ENCODE measurements around the gene LHFPL6.

The LHFPL6 gene

DNA sequence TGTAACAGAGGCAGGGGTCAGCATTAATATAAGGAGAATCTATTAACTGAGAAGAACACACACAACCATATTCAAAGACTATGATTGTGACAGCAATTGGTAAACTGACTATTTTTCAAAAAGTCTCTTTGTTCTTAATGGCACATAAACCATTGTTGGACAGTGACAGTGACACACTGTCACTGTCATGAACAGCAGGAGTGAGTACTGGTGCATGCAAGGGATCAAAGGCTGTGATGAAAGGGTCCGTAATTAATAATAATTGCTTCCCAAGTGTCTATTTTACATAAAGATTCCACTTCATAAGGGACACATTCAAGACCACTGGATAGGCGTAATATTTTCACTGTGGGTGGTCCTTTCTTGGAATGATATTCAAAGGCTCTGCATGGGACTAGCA is 50.7 kb downstream of the LHFPL6 start:
- no peak for DNase-seq

- DNase-seq: no peak
Observed at GRCh38 chr13:39550931-39551330, 52.1 kb downstream of the LHFPL6 start.

DNA sequence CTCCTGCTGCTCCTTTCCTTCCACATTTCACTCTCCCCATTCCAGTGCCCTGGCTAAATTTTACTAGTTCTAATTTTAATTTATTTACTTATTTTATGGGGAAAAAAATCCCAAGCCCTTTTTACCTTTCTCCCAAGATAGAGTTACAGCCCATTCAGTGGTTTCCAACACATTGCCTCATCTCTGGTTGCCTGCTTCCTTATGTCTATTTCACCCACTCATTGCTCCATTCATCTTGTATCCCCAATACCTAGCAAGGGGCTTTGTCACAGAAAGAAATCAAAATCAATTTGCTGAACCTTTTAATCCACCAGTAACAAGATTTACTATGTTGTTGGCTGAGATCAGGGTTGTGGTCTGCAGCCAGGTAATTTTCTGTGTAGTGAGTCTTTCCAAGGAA is 55.9 kb downstream of the LHFPL6 start:
- no peak for DNase-seq

GRCh38 chr13:39542361-39542760 is 60.6 kb downstream of the LHFPL6 start:
- no peak for DNase-seq

DNA sequence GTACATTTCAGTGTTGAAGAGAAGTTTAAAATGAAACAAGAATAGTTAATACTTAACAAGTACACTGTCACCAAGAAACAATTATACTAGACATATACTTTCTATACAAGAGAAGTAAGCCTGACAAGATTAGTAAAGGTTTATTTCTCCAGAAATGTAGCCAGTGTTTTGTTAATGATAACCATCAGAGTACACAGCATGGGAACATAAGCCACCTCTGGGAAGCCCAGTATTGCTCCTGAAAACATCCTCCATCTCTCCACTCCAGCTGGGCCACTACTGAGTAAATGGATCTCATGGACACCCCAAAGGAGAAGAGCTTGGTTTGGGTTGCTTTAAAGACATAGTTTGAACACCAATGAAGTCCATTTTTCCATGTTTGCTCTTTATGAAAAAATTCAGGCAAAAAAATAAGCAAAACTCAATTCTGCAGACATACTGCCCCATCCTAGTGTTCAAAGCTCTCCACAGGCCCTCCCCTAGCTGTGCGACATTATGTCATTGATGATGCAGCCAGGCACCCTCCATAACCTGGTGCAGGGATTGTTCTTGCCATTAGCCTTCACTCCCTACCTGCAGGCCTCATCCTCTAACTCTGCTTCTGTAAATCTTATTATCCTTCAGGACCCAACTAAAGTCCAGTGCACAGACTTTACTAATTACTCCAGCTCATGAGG is 61.9 kb downstream of the LHFPL6 start:
- DNase-seq: no peak

DNA sequence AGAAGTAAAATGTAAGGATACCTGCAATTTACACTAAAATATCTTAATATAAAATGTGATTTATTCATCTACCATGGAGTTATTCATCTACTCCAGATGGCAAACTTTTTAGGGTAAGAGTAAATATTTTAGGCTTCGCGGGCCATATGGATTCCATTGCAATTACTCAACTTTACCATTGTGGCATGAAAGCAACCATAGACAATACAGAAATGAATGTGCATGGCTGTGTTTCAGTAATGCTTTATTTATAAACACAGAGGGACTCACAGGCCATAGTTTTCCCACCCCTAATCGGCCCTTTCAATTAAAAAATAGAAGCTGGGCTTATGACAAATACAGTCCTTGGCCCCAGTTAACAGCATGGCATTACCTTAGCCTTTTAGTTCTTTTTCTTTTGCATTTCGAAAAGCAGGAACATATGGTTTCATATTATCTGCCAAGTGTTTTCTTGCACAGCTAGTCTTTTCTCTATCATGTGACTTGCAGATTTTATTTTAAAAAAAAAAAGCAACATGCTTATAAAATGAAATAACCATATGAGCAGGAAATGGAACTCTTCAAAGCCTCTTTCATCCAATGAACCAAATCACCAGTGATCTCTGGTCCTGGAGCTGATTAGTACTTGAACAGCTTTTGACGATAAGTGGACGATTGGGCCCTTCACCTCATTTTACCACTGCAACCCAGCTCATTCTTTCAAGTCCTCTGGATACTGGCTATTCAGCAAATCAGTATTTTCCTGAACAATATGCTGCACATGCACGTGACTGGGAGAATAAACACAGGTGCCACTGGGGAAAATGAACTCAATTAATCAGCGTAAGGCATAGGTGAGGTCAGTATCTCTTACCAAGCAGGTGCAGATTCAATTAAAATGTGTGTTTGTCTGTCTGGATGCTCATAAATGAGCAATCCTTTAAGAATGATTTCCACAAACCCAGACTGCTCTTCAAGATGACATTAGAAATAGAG is 63.9 kb downstream of the LHFPL6 start:
- DNase-seq: no peak

DNA sequence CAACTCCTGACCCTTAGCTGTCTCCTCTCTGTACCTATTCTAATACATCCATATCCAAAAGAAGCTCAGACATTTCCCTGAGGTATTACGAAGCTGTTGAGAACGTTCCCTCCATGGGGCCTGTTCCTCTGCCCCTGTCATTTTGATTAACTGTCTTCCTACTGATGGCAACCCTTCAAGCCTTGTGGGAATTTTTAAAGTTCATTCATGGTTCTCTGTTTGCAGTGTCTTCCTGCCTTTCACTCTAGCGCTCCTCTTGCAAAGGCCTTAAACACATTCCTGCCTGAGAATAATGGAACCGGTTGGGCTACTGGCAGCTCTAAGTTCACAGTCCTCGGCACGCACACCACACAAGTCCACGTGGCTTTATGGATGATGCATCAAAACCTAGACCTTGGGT is 66.1 kb downstream of the LHFPL6 start:
- DNase-seq: no peak

- DNase-seq: no peak
Observed at GRCh38 chr13:39536274-39536673, 66.7 kb downstream of the LHFPL6 start.

GRCh38 chr13:39533651-39534150 is 69.3 kb downstream of the LHFPL6 start:
- no peak for DNase-seq

DNA sequence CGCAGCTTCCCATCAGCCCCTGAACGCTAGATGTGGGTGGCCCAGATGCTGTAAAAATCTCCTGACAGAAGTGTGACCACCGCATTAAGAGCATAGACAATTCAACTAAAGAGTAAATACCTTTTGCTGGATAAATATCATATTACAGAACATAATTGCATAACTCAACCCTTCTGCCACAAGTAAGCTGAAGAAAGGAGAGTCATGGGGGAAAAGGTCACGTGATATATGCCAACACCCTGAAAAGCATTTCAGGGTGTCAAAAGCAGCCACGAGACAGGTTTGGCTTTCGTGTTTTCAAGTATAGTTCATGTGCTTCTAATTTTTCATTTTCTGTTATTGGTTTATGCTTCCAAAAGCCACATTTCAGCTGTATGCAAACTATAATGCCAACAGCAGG is 71.3 kb downstream of the LHFPL6 start:
- no peak for DNase-seq

DNA sequence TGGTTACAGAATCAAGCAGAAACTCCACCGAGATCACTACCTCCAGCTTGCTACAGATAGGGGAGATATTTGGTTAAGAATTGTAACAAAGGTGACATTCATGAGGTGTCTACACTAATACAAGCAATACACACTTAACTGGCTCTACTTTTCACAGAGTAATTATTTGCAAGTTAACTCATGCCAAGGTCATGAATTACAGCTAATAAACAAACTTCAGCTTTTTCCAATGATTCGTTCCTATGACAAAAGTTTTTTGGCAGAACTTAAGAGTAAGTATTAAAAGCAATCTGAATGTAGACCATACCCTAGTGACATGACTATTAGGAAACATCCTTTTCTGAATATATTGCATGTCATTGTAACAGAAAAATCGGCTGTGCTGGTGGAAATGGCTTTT is 72.1 kb downstream of the LHFPL6 start:
- DNase-seq: no peak

GRCh38 chr13:39528661-39528980 is 74.4 kb downstream of the LHFPL6 start:
- DNase-seq: no peak

GRCh38 chr13:39527961-39528660 is 74.9 kb downstream of the LHFPL6 start:
- DNase-seq: no peak

DNA sequence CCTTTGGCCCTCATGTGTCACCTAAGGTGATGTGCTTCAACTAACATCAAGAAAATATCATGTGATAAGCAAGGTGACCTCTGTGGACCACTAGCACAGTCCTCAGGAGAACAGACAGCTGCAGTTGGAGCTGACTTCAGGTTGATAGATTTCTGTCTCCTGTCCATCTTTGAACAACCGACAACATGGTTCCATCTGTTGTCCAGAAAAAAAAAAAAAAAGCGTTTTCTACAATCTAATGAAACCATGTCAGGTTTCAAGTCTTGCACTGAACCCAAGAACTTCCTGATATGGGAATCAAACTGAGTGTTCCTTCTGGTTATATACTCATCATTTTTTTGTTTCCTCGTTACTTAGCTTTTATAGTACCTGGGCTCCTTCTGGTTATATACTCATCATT is 75.7 kb downstream of the LHFPL6 start:
- no peak for DNase-seq

GRCh38 chr13:39526499-39526898 is 76.5 kb downstream of the LHFPL6 start:
- no peak for DNase-seq

- DNase-seq: no peak
Observed at GRCh38 chr13:39525506-39525905, 77.5 kb downstream of the LHFPL6 start.

DNA sequence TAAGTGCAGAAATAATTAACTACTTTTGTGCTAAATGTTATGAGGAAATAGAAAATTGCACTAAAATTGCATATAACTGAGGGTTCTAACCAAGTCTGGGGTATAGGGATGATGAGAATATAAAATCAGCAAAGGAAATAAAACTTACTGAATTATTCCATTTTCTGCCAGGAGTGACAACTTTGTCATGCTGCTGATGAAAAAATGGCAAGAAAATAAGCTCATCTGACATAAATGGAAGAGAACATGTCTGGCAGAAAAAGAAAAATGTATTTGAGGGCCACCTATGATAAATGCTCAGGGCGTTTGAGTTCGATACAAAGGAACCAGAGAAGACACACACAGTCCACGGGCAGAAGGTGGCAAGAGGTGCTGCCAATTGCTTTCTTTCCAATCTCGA is 78.2 kb downstream of the LHFPL6 start:
- no peak for DNase-seq

- no peak for DNase-seq
Observed at GRCh38 chr13:39522329-39522728, 80.7 kb downstream of the LHFPL6 start.

GRCh38 chr13:39521701-39522100 is 81.3 kb downstream of the LHFPL6 start:
- DNase-seq: no peak

DNA sequence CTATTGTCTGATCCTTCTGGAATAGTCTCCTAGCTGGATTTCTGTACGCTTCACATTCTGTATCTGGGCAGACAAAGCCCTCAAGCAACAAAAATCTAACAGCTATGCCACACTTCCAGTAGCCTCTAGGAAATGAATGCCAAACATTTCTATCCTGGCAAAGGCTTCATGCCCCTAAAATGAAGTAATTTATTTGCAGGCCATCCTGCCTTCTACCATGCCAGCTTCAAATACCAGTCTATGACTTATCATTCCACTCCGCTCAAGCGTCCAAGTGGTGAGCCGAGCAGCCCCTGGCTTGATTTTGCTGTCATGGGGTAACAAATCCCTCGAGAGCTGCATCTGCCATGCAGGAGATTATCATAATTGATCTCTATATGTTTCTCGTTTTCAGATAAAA is 86.9 kb downstream of the LHFPL6 start:
- DNase-seq: no peak

GRCh38 chr13:39515224-39515714 is 87.7 kb downstream of the LHFPL6 start:
- no peak for DNase-seq

- DNase-seq: no peak
Observed at GRCh38 chr13:39512687-39513086, 90.3 kb downstream of the LHFPL6 start.

DNA sequence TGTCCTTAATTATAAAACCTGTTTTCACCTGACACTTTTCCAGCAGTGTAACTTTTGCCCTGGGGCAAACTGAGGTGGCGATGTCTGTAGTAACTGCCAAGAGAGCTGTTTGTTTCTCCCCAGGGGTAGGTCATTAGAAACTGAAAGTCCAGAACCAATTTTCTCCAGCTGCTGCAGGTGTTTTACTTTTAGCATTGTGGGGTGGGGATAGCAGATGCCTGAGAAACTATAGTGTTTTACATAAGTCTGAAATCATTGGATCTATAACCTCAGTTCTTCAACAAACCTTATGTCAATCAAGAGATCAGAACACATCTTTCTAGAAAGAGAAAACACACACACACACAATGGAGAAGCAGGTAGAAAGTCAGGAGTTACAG is 92.7 kb downstream of the LHFPL6 start:
- no peak for DNase-seq
